ENCODE results near the gene SRGAP1.
"Not testable (repeated sequence)": the region's sequence is repeated elsewhere in the genome, so short reads cannot be mapped to it uniquely, and the experiment has no call there.

SRGAP1 gene

GRCh38 chr12:64128366-64128765 is 283.9 kb downstream of the SRGAP1 start:
- TF ChIP-seq EZH2 (IDR thresholded peaks at IDR 0.05; ENCODE audit: borderline replicate concordance, low read length) (no peak), CTCF (IDR thresholded peaks at IDR 0.05; ENCODE audit: low read length) (no peak)
- Histone ChIP-seq H4K20me1 (ENCODE audit: insufficient read depth, low read length) (no peaks in the 10 kb centered on the region), H3K27ac (ENCODE audit: low read depth, low read length, poor library complexity, severe bottlenecking) (no peak overlapping the region), H3K4me2 (ENCODE audit: low read length) (no peak overlapping the region), H3K79me2 (ENCODE audit: insufficient read depth, low read length) (no peaks in the 10 kb centered on the region), H2AFZ (ENCODE audit: low read length) (no peak overlapping the region), H3K4me1 (ENCODE audit: insufficient read depth, low read length, severe bottlenecking) (no peaks in the 10 kb centered on the region), H3K9me2 (ENCODE audit: low read depth, low read length) (no peaks in the 10 kb centered on the region), H3K27me3 (ENCODE audit: insufficient read depth, low read length) (no peaks in the 10 kb centered on the region), H3K4me3 (ENCODE audit: low read depth, low read length, poor library complexity, severe bottlenecking) (no peak overlapping the region), H3K36me3 (ENCODE audit: insufficient read depth, low read length) (no peaks in the 10 kb centered on the region), H3K9me3 (ENCODE audit: low read length) (no peaks in the 10 kb centered on the region), H3F3A (ENCODE audit: insufficient read depth, low read length) (no peaks in the 10 kb centered on the region), H3K9ac (ENCODE audit: low read length) (no peak overlapping the region)

- not testable (repeated sequence) for H3K79me2 ChIP-seq (ENCODE audit: insufficient read depth, low read length); H4K20me1 ChIP-seq (ENCODE audit: insufficient read depth, low read length); H3K9me2 ChIP-seq (ENCODE audit: low read depth, low read length); H3F3A ChIP-seq (ENCODE audit: insufficient read depth, low read length); H3K27me3 ChIP-seq (ENCODE audit: insufficient read depth, low read length); H3K4me1 ChIP-seq (ENCODE audit: insufficient read depth, low read length, severe bottlenecking); H3K9me3 ChIP-seq (ENCODE audit: low read length); H2AFZ ChIP-seq (ENCODE audit: low read length); H3K9ac ChIP-seq (ENCODE audit: low read length); H3K27ac ChIP-seq (ENCODE audit: low read depth, low read length, poor library complexity, severe bottlenecking); H3K36me3 ChIP-seq (ENCODE audit: insufficient read depth, low read length); H3K4me3 ChIP-seq (ENCODE audit: low read depth, low read length, poor library complexity, severe bottlenecking); H3K4me2 ChIP-seq (ENCODE audit: low read length)
Observed at GRCh38 chr12:64130476-64130875, 286.0 kb downstream of the SRGAP1 start.

GRCh38 chr12:64131456-64131855 is 287.0 kb downstream of the SRGAP1 start:
- H3K36me3 ChIP-seq (ENCODE audit: insufficient read depth, low read length); H3F3A ChIP-seq (ENCODE audit: insufficient read depth, low read length); H4K20me1 ChIP-seq (ENCODE audit: insufficient read depth, low read length); H3K4me2 ChIP-seq (ENCODE audit: low read length); H3K9me3 ChIP-seq (ENCODE audit: low read length); H3K4me3 ChIP-seq (ENCODE audit: low read depth, low read length, poor library complexity, severe bottlenecking); H3K9me2 ChIP-seq (ENCODE audit: low read depth, low read length); H3K9ac ChIP-seq (ENCODE audit: low read length); H3K4me1 ChIP-seq (ENCODE audit: insufficient read depth, low read length, severe bottlenecking); H3K27ac ChIP-seq (ENCODE audit: low read depth, low read length, poor library complexity, severe bottlenecking); H3K27me3 ChIP-seq (ENCODE audit: insufficient read depth, low read length); H3K79me2 ChIP-seq (ENCODE audit: insufficient read depth, low read length); H2AFZ ChIP-seq (ENCODE audit: low read length): not testable (repeated sequence)

- H3K4me3 ChIP-seq (ENCODE audit: low read depth, low read length, poor library complexity, severe bottlenecking); H3K27ac ChIP-seq (ENCODE audit: low read depth, low read length, poor library complexity, severe bottlenecking): not testable (repeated sequence)
Observed at GRCh38 chr12:64132672-64133071, 288.2 kb downstream of the SRGAP1 start.

GRCh38 chr12:64137117-64137516 is 292.6 kb downstream of the SRGAP1 start:
- Histone ChIP-seq H3K9me2 (ENCODE audit: low read depth, low read length) (no peaks in the 10 kb centered on the region), H3K4me1 (ENCODE audit: insufficient read depth, low read length, severe bottlenecking) (no peaks in the 10 kb centered on the region), H3K27ac (ENCODE audit: low read depth, low read length, poor library complexity, severe bottlenecking) (no peak overlapping the region)

More at GRCh38 chr12:64132672-64133071, 288.2 kb downstream of the SRGAP1 start:
- H3K4me2 ChIP-seq (ENCODE audit: low read length); H3K9me2 ChIP-seq (ENCODE audit: low read depth, low read length); H4K20me1 ChIP-seq (ENCODE audit: insufficient read depth, low read length); H3K79me2 ChIP-seq (ENCODE audit: insufficient read depth, low read length); H2AFZ ChIP-seq (ENCODE audit: low read length); H3K9me3 ChIP-seq (ENCODE audit: low read length); H3K27me3 ChIP-seq (ENCODE audit: insufficient read depth, low read length); H3K4me1 ChIP-seq (ENCODE audit: insufficient read depth, low read length, severe bottlenecking); H3F3A ChIP-seq (ENCODE audit: insufficient read depth, low read length); H3K36me3 ChIP-seq (ENCODE audit: insufficient read depth, low read length); H3K9ac ChIP-seq (ENCODE audit: low read length): not testable (repeated sequence)

More at GRCh38 chr12:64137117-64137516, 292.6 kb downstream of the SRGAP1 start:
- Histone ChIP-seq H2AFZ (ENCODE audit: low read length) (no peak overlapping the region), H4K20me1 (ENCODE audit: insufficient read depth, low read length) (no peaks in the 10 kb centered on the region), H3K4me2 (ENCODE audit: low read length) (no peak overlapping the region), H3K9me3 (ENCODE audit: low read length) (no peaks in the 10 kb centered on the region), H3K79me2 (ENCODE audit: insufficient read depth, low read length) (no peaks in the 10 kb centered on the region), H3K9ac (ENCODE audit: low read length) (no peak overlapping the region), H3F3A (ENCODE audit: insufficient read depth, low read length) (no peaks in the 10 kb centered on the region), H3K36me3 (ENCODE audit: insufficient read depth, low read length) (no peaks in the 10 kb centered on the region), H3K4me3 (ENCODE audit: low read depth, low read length, poor library complexity, severe bottlenecking) (no peak overlapping the region), H3K27me3 (ENCODE audit: insufficient read depth, low read length) (no peaks in the 10 kb centered on the region)
- no peak for TF ChIP-seq CTCF (IDR thresholded peaks at IDR 0.05; ENCODE audit: low read length)
- no peak for TF ChIP-seq EZH2 (IDR thresholded peaks at IDR 0.05; ENCODE audit: borderline replicate concordance, low read length)

Measured in OCI-LY1 (cell line).